Endothelial cell of umbilical vein (primary cell): ENCODE data around the gene RAB12.

Experiments used
- EZH2 ChIP-seq: IDR thresholded peaks from 2 replicates; pipeline ENCODE4 v1.6.1; 2012; ENCODE audit warnings: borderline replicate concordance, low read depth, mild to moderate bottlenecking, moderate library complexity, low read length, inconsistent platforms; ENCODE audit not compliant: severe bottlenecking
- FOS ChIP-seq: IDR thresholded peaks from 2 replicates; pipeline ENCODE4 v1.6.1; 2011; ENCODE audit warnings: mild to moderate bottlenecking, low read length, moderate library complexity, borderline replicate concordance; ENCODE audit not compliant: insufficient read depth
- GATA2 ChIP-seq: IDR thresholded peaks from 2 replicates; pipeline ENCODE4 v1.7.0; 2011; ENCODE audit warnings: low read depth, mild to moderate bottlenecking, moderate library complexity, mixed read lengths, low read length; ENCODE audit not compliant: insufficient read length, insufficient read depth
- JUN ChIP-seq: IDR thresholded peaks from 2 replicates; pipeline ENCODE4 v1.6.1; 2011; ENCODE audit warnings: borderline replicate concordance, low read depth; ENCODE audit not compliant: insufficient read length, insufficient read depth
- MYC ChIP-seq: IDR thresholded peaks from one replicate; pipeline ENCODE4 v1.6.1; 2011; ENCODE audit warnings: mild to moderate bottlenecking, low read depth, low read length
- POLR2A ChIP-seq: IDR thresholded peaks from 2 replicates; pipeline ENCODE4 v1.6.1; 2012; ENCODE audit warnings: low read depth, mild to moderate bottlenecking, control low read depth, low read length
- POLR2AphosphoS5 ChIP-seq: IDR thresholded peaks from 2 replicates; pipeline ENCODE4 v1.6.1; 2012; ENCODE audit warnings: low read depth, mild to moderate bottlenecking, control low read depth, low read length, moderate library complexity; ENCODE audit not compliant: insufficient read depth
- TF ChIP-seq, protein P1 (sequence below), 2 donors: IDR thresholded peaks; 1 replicate in 1 of 2; 2 replicates in 1 of 2; pipeline ENCODE4 v1.5.1; 2011; ENCODE audit warnings: low read length in 2 of 2, mild to moderate bottlenecking in 2 of 2, moderate library complexity in 2 of 2, control low read depth in 1 of 2, inconsistent platforms in 1 of 2, low read depth in 1 of 2; ENCODE audit not compliant: insufficient read depth in 1 of 2; ENCODE audit errors: extremely low read depth in 1 of 2
- TF ChIP-seq, protein P2 (sequence below): IDR thresholded peaks from 2 replicates; pipeline ENCODE4 v1.6.1; 2011; ENCODE audit not compliant: insufficient read depth, insufficient read length

DNA sequence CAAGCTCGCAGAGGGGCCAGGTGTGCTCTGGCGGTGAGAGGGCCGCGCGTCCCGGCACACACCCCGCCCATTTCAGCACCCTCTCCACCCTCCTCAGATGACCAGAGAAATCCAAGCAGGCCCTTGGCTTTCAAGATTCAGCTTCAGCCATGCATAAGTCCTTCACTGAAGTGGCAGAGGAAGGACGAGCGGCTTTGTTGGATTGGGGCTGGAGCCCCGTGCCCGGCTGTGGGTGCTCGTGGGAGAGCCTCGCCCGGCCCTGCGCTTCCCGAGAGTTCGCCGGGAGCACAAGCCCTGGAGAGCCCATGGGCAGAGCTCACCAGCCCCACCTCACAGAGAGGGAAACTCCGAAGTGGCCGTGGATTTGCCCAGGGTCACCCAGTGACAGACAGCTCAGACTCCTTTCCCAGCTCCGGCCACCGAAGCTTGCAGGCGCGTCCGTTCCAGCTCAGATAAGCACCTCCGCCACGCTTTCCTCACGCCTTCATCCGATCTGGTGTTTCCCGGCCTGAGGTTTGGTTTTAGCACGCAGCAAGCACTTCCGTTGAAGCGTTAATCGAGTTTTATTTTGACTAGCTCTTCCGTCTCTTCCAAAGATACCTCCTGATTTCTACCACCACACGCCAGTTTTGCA lies 50.5 kb downstream of the RAB12 start:
- TF ChIP-seq POLR2A (no peak), FOS (no peak), POLR2AphosphoS5 (no peak), GATA2 (no peak), EZH2 (no peak), JUN (no peak), MYC (no peak)
- TF ChIP-seq, protein P1, sequence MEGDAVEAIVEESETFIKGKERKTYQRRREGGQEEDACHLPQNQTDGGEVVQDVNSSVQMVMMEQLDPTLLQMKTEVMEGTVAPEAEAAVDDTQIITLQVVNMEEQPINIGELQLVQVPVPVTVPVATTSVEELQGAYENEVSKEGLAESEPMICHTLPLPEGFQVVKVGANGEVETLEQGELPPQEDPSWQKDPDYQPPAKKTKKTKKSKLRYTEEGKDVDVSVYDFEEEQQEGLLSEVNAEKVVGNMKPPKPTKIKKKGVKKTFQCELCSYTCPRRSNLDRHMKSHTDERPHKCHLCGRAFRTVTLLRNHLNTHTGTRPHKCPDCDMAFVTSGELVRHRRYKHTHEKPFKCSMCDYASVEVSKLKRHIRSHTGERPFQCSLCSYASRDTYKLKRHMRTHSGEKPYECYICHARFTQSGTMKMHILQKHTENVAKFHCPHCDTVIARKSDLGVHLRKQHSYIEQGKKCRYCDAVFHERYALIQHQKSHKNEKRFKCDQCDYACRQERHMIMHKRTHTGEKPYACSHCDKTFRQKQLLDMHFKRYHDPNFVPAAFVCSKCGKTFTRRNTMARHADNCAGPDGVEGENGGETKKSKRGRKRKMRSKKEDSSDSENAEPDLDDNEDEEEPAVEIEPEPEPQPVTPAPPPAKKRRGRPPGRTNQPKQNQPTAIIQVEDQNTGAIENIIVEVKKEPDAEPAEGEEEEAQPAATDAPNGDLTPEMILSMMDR (IDR thresholded peaks at IDR 0.05; ENCODE audit: extremely low read depth in 1 of 2, insufficient read depth in 1 of 2, low read depth in 1 of 2, low read length in 2 of 2), result no peak
- TF ChIP-seq, protein P2, sequence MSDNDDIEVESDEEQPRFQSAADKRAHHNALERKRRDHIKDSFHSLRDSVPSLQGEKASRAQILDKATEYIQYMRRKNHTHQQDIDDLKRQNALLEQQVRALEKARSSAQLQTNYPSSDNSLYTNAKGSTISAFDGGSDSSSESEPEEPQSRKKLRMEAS, result no peak
